A549 (cell line): ENCODE measurements around the gene ACTR6. TPM values are rescaled to one million over a fixed set of nuclear protein-coding genes. Genes with fewer than 3 reads are reported as not detected.

Experiments
- polyA plus RNA-seq, 4 experiments: library from polyadenylated mRNA; depleted of rRNA in 3 of 4; stranded (reverse); fragments of >200 nt; fragmentation: RNase III in 1 of 4; extraction: RNeasy Plus Mini Kit Qiagen cat#74134 plus additional on column Dnase treatment in 1 of 4; gene quantifications; 2 replicates in 3 of 4; 3 replicates in 1 of 4; pipeline ENCODE4 v1.2.3, GENCODE V29; 2011 to 2017
- small RNA-seq, 6 experiments: library from RNA; depleted of rRNA; stranded (forward); fragments of <200 nt; gene quantifications; one replicate each; pipeline ENCODE3, GENCODE V24; 2012

ACTR6 gene
- polyA plus RNA-seq, 2 of the 4 experiments (the other 2 are of a cell fraction): 37.0 to 50.1 TPM

Small RNAs within 50 kb of the gene (small RNA-seq; reads per million reads assigned to genes)
- gene MIR1827 (0 reads per million in 6 experiments), gene RF00019 (0 reads per million in 6 experiments), gene RN7SL176P (0 reads per million in 6 experiments)

Other genes with a start within 250 kb of the ACTR6 start
- 2.2 and 2.9 TPM in 2 replicates for gene ANKS1B, start 215.9 kb upstream of the ACTR6 start, polyA plus RNA-seq (2011; rRNA removed)
- 0.80 to 1.5 TPM (median 1.1 TPM) in 3 replicates for gene ANKS1B, start 215.9 kb upstream of the ACTR6 start, polyA plus RNA-seq (2017; fragmentation: RNase III; extraction: RNeasy Plus Mini Kit Qiagen cat#74134 plus additional on column Dnase treatment)
- gene BLTP3B, start 57.9 kb upstream of the ACTR6 start, polyA plus RNA-seq (2011; rRNA removed): 30.1 and 38.8 TPM in 2 replicates
- 11.1 to 12.4 TPM (median 11.2 TPM) in 3 replicates for gene BLTP3B, start 57.9 kb upstream of the ACTR6 start, polyA plus RNA-seq (2017; fragmentation: RNase III; extraction: RNeasy Plus Mini Kit Qiagen cat#74134 plus additional on column Dnase treatment)
- 3.4 and 6.3 TPM in 2 replicates for gene DEPDC4, start 66.3 kb downstream of the ACTR6 start, polyA plus RNA-seq (2011; rRNA removed)
- 2.1 to 2.8 TPM (median 2.3 TPM) in 3 replicates for gene DEPDC4, start 66.3 kb downstream of the ACTR6 start, polyA plus RNA-seq (2017; fragmentation: RNase III; extraction: RNeasy Plus Mini Kit Qiagen cat#74134 plus additional on column Dnase treatment)
- 45.5 and 51.7 TPM in 2 replicates for gene SCYL2, start 66.4 kb downstream of the ACTR6 start, polyA plus RNA-seq (2011; rRNA removed)
- gene SCYL2, start 66.4 kb downstream of the ACTR6 start, polyA plus RNA-seq (2017; fragmentation: RNase III; extraction: RNeasy Plus Mini Kit Qiagen cat#74134 plus additional on column Dnase treatment): 20.8 to 21.7 TPM (median 21.4 TPM) in 3 replicates
- 0.04 and 0.05 TPM in 2 replicates for gene SLC17A8, start 156.3 kb downstream of the ACTR6 start, polyA plus RNA-seq (2011; rRNA removed)
- 0.03 TPM in 2 of 3 replicates, not detected in the other for gene SLC17A8, start 156.3 kb downstream of the ACTR6 start, polyA plus RNA-seq (2017; fragmentation: RNase III; extraction: RNeasy Plus Mini Kit Qiagen cat#74134 plus additional on column Dnase treatment)